GM15510 (cell line): ENCODE measurements around the gene BRME1.

Source experiments
- POLR2A ChIP-seq: IDR thresholded peaks from 3 replicates; pipeline ENCODE4 v1.6.1; 2011; ENCODE audit warnings: borderline replicate concordance; ENCODE audit not compliant: insufficient read length; ENCODE audit errors: extremely low read depth

The BRME1 gene

DNA sequence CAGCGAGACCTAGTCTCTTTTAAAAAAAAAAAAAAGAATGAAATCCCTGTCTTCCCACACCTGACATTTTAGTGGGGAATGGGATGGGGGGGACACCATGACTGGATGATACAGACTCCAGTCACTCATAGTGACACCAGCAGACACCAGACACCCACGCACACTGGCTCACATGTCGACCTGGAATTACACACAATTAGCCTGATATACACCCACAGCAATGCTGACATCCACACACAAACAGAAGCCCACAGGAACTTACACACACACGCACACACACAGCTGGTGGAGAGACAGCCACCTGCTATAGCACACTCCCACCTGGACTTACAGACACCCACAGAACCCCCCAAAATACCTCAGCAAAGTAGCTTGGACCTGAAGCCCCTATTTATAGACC lies 37.3 kb downstream of the BRME1 start:
- TF ChIP-seq POLR2A = no peak

DNA sequence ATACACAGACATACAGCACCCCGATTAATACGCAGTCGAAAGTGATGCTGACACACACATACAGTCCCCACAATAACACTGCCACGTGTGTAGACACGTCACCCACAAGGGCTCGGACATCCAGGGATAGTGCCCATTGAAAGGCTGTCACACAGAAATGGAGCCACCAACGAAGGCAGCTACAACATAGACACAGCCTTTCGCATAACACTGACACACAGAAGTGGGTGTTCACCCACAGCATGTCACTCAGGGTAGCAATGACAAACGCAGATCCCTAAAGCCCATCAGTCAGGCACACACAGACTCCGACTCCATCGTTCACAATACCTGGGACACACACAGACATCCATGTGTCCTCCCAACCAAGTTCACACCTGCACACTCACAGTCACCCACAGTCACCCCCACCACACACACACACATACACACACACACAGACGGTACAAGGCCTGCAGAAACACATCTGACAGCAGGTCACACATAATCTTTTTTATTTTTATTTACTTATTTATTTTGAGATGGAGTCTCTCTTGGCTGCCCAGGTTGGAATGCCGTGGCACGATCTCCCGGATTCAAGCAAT lies 39.4 kb downstream of the BRME1 start:
- TF ChIP-seq POLR2A = no peak

DNA sequence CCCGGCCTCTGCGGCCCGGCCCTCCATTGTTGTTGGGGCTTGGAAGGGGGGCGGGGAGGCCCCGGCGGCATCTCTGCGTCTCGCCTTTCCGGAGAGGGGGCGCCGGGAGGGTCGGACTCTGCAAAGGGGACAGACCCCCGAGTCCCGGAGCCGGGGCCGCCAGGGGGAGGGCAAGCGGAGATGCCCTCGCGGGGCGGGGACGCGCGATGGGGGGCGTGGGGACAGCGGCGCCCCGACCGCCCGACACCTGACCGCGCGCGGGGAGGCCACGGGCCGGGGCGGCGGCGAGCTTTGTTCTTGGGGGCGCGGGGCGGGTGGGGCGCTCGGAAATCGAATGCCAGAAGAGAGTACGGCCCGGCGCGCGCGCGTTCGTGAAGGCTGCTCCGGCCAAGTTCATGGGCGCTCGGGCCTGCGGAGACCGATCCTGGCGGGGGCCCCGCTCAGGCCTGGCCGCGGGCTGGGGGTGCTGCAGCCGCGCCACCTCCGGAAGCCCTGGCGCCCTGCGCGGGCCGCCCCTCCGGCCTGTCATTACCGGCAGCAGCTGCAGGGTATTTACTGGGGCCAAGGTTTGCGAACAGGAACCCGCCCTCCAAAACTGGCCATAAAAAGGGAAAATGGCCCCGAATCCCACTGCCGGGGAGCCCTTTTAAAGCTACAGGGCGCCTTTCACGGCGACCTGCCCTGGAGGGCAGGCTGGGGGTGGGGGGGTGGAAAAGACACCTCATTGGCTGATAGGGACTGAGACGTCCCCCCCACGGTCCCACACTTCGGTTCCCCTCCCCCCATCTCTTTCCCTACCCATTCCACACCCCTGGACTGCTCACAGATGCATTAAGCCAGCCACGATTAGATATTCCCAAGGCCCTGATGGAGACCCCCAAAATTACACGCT lies 40.1 kb downstream of the BRME1 start:
- no peak for TF ChIP-seq POLR2A

DNA sequence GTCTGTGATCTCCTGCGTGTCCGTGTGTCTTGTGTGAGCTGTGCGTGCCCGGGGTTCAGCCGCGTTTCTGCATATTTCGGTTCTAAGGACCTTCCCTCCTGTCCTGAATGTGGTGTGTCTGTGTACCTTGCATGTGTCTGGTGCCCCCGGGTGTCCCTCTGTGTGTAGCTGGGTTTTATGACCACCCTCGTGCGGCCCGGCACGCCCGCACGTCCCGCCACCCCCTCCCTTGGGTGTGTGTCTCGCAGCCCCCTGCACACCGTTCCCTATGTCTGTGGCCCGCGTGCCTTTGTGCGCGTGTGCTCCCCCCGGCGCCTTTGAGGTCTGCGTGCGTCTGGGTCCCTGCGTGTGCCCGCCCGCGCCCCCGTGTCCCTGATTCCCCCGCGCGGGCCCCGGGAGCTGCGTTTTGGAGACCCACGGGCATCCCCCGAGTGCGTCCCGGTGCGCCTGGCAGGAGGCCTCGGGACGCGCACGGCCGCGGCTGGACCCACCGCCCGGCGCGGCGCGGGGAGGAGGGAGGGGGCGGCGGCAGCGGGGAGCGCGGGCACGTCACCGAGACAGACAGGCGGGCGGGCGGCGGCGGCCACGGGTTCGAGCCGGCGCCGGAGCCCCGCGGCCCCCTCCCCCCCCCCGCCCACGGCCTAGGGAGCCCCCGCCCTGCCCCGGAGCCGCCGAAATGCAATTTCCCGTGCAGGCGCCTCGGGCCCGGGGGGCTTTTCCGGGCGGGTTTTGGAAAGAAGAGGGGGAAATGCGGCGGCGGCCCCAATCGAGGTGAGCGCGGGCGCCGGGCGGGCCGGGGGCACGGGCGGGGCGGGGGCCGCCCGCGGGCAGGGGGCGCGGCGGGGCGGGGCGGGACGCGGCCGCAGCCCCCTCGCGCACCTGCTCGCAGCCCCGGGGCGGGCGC lies 41.0 kb downstream of the BRME1 start:
- TF ChIP-seq POLR2A = no peak

DNA sequence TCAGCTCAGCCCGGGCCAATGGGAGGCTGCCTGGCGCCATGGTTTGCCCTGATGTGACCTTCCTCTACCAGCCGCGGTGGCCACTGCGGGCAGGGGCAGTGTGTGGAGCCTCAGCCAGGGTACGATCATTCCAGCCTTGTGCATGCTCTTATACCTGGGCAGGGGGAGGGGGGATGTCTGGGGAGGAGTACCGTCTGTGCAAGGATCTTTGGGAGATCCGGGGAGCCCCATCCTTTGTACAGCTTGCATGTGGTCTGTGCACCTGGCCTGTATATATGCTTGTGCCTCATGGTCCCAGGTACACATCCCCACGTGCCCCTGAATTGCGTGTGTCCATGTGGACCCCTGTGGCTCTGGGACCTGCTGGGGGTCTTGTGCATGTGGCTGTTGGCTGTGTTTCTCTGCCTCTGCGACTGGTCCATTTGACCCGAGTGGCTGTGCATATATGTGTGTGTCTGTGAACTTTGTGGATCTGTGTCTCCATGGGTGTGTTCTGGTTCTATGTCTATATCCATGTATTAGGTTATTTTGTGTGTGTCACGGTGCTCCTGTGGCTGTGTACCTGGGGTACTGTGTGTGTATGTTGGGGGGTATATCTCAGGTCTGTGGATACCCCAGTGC lies 41.8 kb downstream of the BRME1 start:
- no peak for TF ChIP-seq POLR2A

DNA sequence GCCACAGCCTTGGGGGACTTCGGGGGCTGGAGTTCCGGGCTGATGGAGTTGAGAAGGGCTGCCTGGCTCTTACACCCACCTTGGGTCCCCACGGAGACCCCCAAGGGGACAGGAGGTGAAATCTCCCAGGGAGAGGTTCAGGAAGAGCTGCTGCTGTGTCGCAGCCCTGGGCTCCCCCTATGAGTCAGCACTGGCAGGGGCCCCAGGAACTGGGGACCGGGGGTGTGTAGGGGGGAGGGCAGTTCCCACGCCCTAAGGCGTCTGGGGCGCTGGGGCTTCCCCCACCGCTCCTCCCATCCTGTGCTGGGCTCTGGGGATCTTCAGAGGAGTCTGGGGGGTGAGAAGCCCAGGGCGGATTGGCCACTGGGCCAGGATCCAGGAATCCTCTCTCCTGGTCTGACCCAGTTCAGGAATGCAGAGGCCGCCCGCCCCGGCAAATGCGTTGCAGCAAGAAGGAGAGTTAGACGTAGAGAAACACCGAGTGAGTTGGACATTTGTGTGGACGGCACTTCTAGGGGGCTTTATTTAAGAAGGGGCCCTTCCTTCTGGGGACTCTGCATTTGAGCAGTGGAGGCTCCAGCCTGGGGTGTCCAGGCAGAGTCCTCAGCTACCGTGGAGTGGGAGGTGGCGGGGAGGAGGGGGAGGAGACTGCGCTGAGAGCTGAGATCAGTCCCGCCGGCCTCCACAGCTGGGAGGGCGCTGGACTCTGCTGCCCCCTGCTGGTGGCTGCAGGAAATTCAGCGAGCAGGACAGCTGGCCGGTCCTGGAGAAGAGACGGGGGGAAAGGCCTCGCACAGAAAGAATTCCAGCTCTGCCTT lies 44.0 kb downstream of the BRME1 start:
- peak; percentile 60 for TF ChIP-seq POLR2A

DNA sequence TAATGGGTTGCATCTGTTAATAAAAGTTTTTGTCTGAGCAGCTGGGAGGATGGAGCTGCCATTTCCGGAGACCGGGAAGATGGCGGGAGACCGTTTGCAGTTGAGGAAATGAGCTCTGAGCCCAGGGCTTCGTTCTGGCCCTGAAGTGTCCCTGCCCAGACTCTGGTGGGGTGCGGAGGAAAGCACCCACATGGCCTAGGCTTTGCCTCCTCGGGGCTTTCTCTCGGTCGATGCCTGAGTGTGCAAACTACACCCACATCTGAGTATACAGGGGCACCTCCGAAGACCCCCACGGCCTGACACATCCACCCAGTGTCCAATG lies 44.6 kb downstream of the BRME1 start:
- no peak for TF ChIP-seq POLR2A

DNA sequence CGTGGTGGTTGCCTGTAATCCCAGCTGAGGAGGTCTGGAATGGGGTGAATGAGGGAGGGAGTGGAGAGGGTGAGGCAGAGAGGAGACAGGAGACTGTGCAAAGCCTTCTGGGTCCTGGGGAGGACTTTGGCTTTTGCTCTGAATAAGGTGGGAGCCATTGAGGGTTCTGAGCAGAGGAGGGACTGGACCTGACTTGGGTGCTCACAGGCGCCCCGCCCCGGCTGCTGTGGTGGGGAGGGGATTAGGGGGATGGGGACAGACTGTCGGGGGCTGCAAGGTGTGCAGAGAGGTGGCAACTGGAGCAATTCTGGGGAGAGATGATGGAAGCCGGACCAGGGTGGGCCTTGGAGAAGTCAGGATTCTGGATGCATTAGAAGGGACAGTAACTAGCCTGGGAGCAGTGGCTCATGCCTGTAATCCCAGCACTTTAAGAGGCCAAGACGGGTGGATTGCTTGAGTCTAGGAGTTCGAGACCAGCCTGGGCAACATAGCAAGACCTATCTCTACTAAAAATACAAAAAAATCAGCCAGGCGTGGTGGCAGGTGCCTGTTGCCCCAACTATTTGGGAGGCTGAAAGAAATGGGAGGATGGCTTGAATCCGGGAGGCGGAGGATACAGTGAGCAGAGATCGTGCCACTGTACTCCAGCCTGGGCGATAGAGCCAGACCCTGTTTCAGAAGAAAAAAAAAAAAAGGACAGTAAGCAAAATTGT lies 45.1 kb downstream of the BRME1 start:
- TF ChIP-seq POLR2A = no peak

DNA sequence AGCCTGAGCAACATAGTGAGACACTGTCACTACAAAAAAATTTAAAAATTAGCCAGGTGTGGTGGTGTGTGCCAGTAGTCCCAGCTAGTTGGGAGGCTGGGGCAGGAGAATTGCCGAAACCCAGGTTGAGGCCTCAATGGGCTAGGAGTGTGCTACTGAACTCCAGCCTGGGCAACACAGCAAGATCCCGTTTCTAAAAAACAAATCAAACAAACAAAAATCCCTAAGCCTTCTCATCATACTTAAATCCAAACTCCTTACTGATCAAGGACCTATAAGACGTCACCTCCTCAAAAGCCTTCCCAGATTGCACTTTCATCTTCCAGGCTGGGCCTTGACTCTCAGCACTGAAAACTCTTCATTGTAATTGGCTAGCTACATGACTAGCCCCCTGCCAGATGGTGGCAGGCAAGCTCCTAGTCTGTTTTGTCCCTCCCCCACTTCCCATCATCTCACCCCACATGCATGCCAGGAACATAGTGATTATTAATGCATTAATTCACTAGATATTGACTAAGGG lies 46.5 kb downstream of the BRME1 start:
- no peak for TF ChIP-seq POLR2A

DNA sequence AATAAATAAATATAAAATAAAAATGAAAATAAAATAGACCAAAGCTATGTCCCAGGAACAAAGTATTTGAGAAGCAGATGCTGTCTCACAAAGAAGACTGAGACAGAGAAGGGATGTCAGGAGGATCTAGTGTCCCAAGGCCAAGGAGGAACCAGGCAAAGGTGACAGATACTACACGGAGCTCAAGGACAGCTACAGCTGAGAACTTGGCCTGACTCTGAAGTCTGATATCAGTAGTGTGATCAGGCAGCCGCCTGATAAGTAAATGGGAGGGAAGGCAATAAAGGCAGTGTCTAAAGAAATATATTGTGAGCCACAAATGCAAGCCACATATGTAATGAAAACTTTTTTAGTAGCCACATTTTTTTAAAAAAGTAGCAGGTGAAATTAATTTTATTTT lies 49.4 kb downstream of the BRME1 start:
- TF ChIP-seq POLR2A = no peak

DNA sequence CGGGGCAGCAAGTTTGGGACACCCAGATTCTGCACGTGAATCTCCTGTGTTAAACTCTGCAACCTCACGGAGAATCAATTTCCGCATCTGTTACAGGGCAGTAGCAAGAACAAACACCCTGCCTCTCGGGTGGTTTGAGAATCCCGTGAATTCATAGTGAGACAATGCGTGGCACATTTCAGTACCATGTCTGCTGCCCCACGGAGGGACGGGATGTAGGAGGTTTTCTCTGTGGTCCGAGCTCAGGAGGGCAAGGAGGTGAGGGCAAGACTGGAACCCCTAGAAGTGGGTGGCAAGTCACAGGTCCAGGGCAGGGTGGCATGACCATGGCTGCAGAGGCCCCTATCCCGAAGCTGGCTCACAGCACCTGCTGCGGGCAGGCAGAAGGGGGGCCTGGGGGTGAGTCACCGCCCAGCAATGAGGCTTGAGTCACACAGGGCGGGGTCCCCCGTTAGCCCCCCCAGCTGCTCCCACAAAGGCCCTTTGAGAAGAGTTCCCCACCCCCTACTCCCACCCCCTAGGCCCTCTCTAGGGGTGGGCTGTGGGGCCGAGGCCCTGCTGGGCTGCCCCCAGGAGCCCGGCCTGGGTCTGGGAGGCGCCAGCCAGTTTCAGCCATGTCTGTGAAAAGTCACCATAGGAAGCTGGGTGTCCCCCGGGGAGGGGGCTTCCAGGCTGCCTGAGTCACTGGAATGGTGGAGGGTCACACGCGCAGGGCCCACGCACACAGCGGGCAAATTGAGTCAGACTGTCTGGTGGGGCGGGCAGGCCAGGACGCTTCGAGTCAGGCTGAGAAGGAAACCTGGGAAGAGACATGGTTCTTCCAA lies 54.8 kb downstream of the BRME1 start:
- TF ChIP-seq POLR2A = no peak

DNA sequence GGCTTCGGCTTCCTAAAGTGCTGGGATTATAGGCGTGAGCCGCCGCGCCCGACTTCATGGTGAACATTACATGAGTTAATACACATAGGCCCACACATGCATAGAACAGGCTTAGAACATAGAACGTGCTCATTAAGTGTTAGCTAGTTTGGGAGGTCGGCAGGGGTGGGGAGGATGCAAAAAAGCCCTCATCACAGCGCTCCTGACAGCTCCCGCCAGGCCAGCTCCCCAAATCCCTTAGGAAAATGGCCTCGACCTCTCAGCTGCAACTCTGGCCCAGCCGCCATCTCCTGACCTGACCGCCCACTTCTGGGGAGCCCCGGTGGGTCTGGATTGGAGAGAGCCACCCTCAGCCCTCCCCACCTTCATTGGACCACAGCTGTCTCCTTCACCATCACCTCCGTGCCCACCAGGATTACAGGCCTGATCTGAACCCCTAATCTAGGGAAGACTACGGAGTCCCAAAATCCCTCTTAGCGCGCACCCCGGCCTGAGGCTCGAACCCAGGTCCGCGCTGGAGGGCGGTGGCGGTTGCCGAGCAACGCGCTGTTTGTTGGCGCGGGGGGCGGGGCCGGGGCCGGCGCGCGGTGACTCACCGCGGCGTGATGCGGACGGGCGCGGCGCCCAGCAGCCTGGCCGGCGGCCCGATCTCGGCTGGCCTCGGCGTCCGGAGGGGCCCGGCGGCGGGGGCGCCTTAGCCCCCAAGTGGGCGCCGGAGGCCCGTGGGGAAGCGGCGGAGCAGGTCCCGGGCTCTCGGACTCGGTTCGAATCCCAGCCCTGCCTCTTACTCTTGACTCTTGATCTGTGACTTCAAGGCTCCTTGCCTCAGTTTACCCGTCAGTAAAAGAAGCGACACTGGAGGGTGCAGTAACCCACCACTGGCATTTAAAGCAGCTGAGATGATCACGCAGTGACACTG lies 55.7 kb downstream of the BRME1 start:
- no peak for TF ChIP-seq POLR2A
